WTC11 (cell line): ENCODE results near the gene ACAT2. TPM values are rescaled to one million over a fixed set of nuclear protein-coding genes. Genes with fewer than 3 reads are reported as not detected.

Source experiments
- ATF1 ChIP-seq: sonication (generic); formaldehyde crosslinking; IDR thresholded peaks from 2 replicates; pipeline ENCODE4 v1.8.1; 2023; ENCODE audit warnings: mild to moderate bottlenecking, moderate library complexity, missing genetic modification reagents
- ATF3 ChIP-seq: sonication (generic); formaldehyde crosslinking; conservative IDR thresholded peaks from 2 replicates; pipeline ENCODE4 v1.8.1; 2022; ENCODE audit warnings: mild to moderate bottlenecking, missing genetic modification reagents
- CTCF ChIP-seq: fragments of 200-600 bp; IDR thresholded peaks from 2 replicates; pipeline ENCODE4 v1.8.0; 2022; ENCODE audit warnings: antibody characterized with exemption
- E2F1 ChIP-seq: sonication (generic); formaldehyde crosslinking; IDR thresholded peaks from 2 replicates; pipeline ENCODE4 v1.8.0; 2022; ENCODE audit warnings: mild to moderate bottlenecking, missing genetic modification reagents
- ELF4 ChIP-seq: sonication (generic); formaldehyde crosslinking; IDR thresholded peaks from 2 replicates; pipeline ENCODE4 v1.8.1; 2022; ENCODE audit warnings: low read depth, mild to moderate bottlenecking, moderate library complexity, missing genetic modification reagents
- ERG ChIP-seq: fragments of 250-450 bp; sonication (Bioruptor Pico); IDR thresholded peaks from 2 replicates; pipeline ENCODE4 v1.8.0; 2021; ENCODE audit warnings: mild to moderate bottlenecking
- FOXK1 ChIP-seq: sonication (generic); formaldehyde crosslinking; IDR thresholded peaks from 2 replicates; pipeline ENCODE4 v1.8.0; 2022; ENCODE audit warnings: mild to moderate bottlenecking, moderate library complexity, missing genetic modification reagents
- FOXP4 ChIP-seq: sonication (generic); formaldehyde crosslinking; IDR thresholded peaks from 2 replicates; pipeline ENCODE4 v1.8.0; 2022; ENCODE audit warnings: mild to moderate bottlenecking, missing genetic modification reagents
- GRHL2 ChIP-seq: fragments of 250-450 bp; sonication (Bioruptor Pico); IDR thresholded peaks from 2 replicates; pipeline ENCODE4 v1.8.0; 2022; ENCODE audit warnings: mild to moderate bottlenecking, moderate library complexity; ENCODE audit not compliant: insufficient replicate concordance, severe bottlenecking
- IRF1 ChIP-seq: sonication (generic); formaldehyde crosslinking; IDR thresholded peaks from 2 replicates; pipeline ENCODE4 v1.8.0; 2023; ENCODE audit warnings: missing genetic modification reagents
- MXD4 ChIP-seq: fragments of 250-450 bp; sonication (Bioruptor Pico); IDR thresholded peaks from 2 replicates; pipeline ENCODE4 v1.8.0; 2021; ENCODE audit warnings: mild to moderate bottlenecking, moderate library complexity, borderline replicate concordance
- NFYB ChIP-seq: sonication (generic); formaldehyde crosslinking; conservative IDR thresholded peaks from 2 replicates; pipeline ENCODE4 v1.8.0; 2022; ENCODE audit warnings: low read depth, missing genetic modification reagents
- NR1H2 ChIP-seq: sonication (generic); formaldehyde crosslinking; IDR thresholded peaks from 2 replicates; pipeline ENCODE4 v1.9.0; 2021; ENCODE audit warnings: mild to moderate bottlenecking, moderate library complexity, missing genetic modification reagents
- NR2C2 ChIP-seq: sonication (generic); formaldehyde crosslinking; IDR thresholded peaks from 2 replicates; pipeline ENCODE4 v1.8.0; 2022; ENCODE audit warnings: mild to moderate bottlenecking, missing genetic modification reagents
- OVOL2 ChIP-seq: fragments of 250-450 bp; sonication (Bioruptor Pico); IDR thresholded peaks from 2 replicates; pipeline ENCODE4 v1.9.0; 2021; ENCODE audit warnings: mild to moderate bottlenecking, borderline replicate concordance
- SMAD4 ChIP-seq: sonication (generic); formaldehyde crosslinking; IDR thresholded peaks from 2 replicates; pipeline ENCODE4 v1.8.0; 2022; ENCODE audit warnings: mild to moderate bottlenecking, missing genetic modification reagents
- SOX15 ChIP-seq: fragments of 250-450 bp; sonication (Bioruptor Pico); IDR thresholded peaks from 2 replicates; pipeline ENCODE4 v1.9.0; 2021; ENCODE audit warnings: mild to moderate bottlenecking
- SP1 ChIP-seq: sonication (generic); formaldehyde crosslinking; conservative IDR thresholded peaks from 2 replicates; pipeline ENCODE4 v1.8.1; 2022; ENCODE audit warnings: missing genetic modification reagents
- STAT6 ChIP-seq: sonication (generic); formaldehyde crosslinking; conservative IDR thresholded peaks from 2 replicates; pipeline ENCODE4 v1.8.1; 2023; ENCODE audit warnings: mild to moderate bottlenecking, low read depth, missing genetic modification reagents, moderate library complexity
- TEAD1 ChIP-seq: sonication (generic); formaldehyde crosslinking; IDR thresholded peaks from 2 replicates; pipeline ENCODE4 v1.8.0; 2022; ENCODE audit warnings: mild to moderate bottlenecking, missing genetic modification reagents
- TP53 ChIP-seq: sonication (generic); formaldehyde crosslinking; IDR thresholded peaks from 2 replicates; pipeline ENCODE4 v1.8.1; 2023; ENCODE audit warnings: mild to moderate bottlenecking, missing genetic modification reagents
- ZNF138 ChIP-seq: sonication (generic); formaldehyde crosslinking; conservative IDR thresholded peaks from 2 replicates; pipeline ENCODE4 v1.8.1; 2022; ENCODE audit warnings: mild to moderate bottlenecking, moderate library complexity, missing genetic modification reagents
- ZNF219 ChIP-seq: sonication (generic); formaldehyde crosslinking; IDR thresholded peaks from 2 replicates; pipeline ENCODE4 v1.8.0; 2023; ENCODE audit warnings: missing genetic modification reagents, mild to moderate bottlenecking, borderline replicate concordance
- ZNF281 ChIP-seq: sonication (generic); formaldehyde crosslinking; IDR thresholded peaks from 2 replicates; pipeline ENCODE4 v1.8.0; 2023; ENCODE audit warnings: mild to moderate bottlenecking, missing genetic modification reagents
- ZNF396 ChIP-seq: fragments of 250-450 bp; sonication (Bioruptor Pico); IDR thresholded peaks from 2 replicates; pipeline ENCODE4 v1.8.0; 2021; ENCODE audit warnings: mild to moderate bottlenecking, moderate library complexity, borderline replicate concordance
- ZNF416 ChIP-seq: fragments of 250-450 bp; sonication (Bioruptor Pico); IDR thresholded peaks from 2 replicates; pipeline ENCODE4 v1.9.0; 2021; ENCODE audit warnings: mild to moderate bottlenecking, inconsistent platforms
- total RNA-seq: library from RNA; stranded (reverse); gene quantifications from 3 replicates; pipeline ENCODE4 v1.2.3, GENCODE V29; 2021

Gene ACAT2
- total RNA-seq, 1 experiment from 2014 or later: 138 TPM

- TF ChIP-seq OVOL2 (no peak), ZNF416 (CRISPR knock-in tag) (peak; percentile 86; the same call in 1 of the 2 replicates), ZNF281 (CRISPR knock-in tag) (peak; percentile 78), ZNF138 (CRISPR knock-in tag) (peak; percentile 87; the same call in 1 of the 2 replicates), ATF3 (CRISPR knock-in tag) (no peak), ELF4 (CRISPR knock-in tag) (peak; percentile 94; the same call in 1 of the 2 replicates), CTCF (no peak), ZNF219 (CRISPR knock-in tag) (peak; percentile 72; the same call in 1 of the 2 replicates), SP1 (CRISPR knock-in tag) (peak; percentile 94), ATF1 (CRISPR knock-in tag) (0 out of 2 replicates have a peak, but pooled peaks have one; percentile 43), FOXP4 (CRISPR knock-in tag) (peak; percentile 95), IRF1 (peak; percentile 84; the same call in 1 of the 2 replicates), MXD4 (no peak), TP53 (CRISPR knock-in tag) (peak; percentile 93), E2F1 (peak; percentile 55), GRHL2 (no peak), SOX15 (CRISPR knock-in tag) (no peak), ERG (CRISPR knock-in tag) (no peak; the same call in 1 of the 2 replicates), NR2C2 (CRISPR knock-in tag) (peak; percentile 97), ZNF396 (no peak), NR1H2 (CRISPR knock-in tag) (no peak), FOXK1 (CRISPR knock-in tag) (peak; percentile 95), NFYB (peak; percentile 89), STAT6 (CRISPR knock-in tag) (no peak), SMAD4 (CRISPR knock-in tag) (peak; percentile 6; the same call in 1 of the 2 replicates), TEAD1 (CRISPR knock-in tag) (peak; percentile 92)
Measured at GRCh38 chr6:159726918-159727716, 34.7 kb upstream of the ACAT2 start, which contains the start of gene WTAP (continued).
